ENCODE results near the gene ZSWIM4. TPM values are rescaled to one million over a fixed set of nuclear protein-coding genes. Genes with fewer than 3 reads are reported as not detected.
"Not testable (repeated sequence)": the region's sequence is repeated elsewhere in the genome, so short reads cannot be mapped to it uniquely, and the experiment has no call there.

Gene ZSWIM4
- total RNA-seq, 1 experiment from 2014 or later = 2.9 TPM

DNA sequence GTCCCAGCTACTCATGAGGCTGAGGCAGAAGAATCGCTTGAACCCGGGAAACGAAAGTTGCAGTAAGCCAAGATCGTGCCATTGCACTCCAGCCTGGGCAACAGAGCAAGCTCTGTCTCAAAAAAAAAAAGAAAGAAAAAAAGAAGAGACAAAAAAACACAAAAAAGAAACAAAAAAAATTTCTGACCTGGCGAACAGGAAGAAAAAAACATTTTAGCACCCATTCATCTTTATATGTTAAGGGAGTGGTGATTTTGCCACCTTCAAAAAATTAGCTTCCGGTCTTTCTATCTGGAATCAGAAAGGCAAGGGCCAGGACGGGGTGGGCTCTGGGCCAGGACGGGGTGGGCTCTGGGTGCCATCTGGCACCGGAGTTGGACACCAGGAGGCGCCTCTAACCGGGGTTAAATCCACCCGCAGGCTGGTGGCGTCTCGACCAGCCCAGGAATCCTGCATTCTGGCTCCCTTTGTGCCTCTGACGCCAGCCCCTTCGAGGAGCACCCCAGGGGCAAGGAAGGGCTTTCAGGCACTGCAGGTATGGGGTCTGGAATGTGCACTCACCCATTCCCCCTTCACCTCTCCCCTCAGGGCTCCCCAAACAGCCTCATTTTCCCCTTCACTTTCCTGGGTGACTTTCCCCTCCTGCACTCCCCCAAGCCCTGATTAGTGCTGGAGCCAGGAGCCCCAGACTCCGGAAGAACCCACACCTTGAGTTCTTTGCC, 10.4 kb upstream of the ZSWIM4 start:
- no peak overlapping the region for H3K27ac ChIP-seq
- peak; percentile 50 to 82 for DNase-seq (ENCODE audit: low read depth in 1 of 2, low spot score in 2 of 2)
- no peaks in the 10 kb centered on the region for H3K27me3 ChIP-seq (replicated peaks)
- peaks cover 4% of the 10 kb centered on the region for H3K36me3 ChIP-seq
- H3K9me3 ChIP-seq (replicated peaks) = no peaks in the 10 kb centered on the region
- peaks cover 65% of the 10 kb centered on the region for H3K4me1 ChIP-seq (replicated peaks)
- H3K4me3 ChIP-seq = no peak overlapping the region

DNA sequence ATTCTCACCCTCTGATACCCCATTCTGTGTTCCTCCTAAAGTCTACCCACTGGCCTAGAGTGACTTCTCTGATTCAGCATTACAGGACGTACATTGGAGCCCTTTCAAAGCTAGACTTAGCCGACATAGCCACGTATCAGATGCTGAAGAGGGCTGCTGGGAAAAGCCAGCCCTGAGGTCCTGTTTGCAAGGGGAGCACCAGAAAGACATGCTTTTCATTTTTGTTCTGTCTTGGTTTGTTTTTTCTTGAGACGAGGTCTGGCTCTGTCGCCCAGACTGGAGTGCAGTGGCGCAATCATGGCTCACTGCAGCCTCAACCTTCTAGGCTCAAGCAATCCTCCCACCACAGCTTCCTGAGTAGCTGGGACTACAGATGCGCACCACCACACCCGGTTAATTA, 6.3 kb upstream of the ZSWIM4 start:
- Histone ChIP-seq H3K9me3 (replicated peaks) (no peaks in the 10 kb centered on the region), H3K4me3 (no peak overlapping the region), H3K36me3 (no peaks in the 10 kb centered on the region), H3K27me3 (replicated peaks) (no peaks in the 10 kb centered on the region), H3K27ac (no peak overlapping the region; the same call in 1 of the 2 replicates), H3K4me1 (replicated peaks) (peaks cover 35% of the 10 kb centered on the region)
- DNase-seq (ENCODE audit: low read depth in 1 of 2, low spot score in 2 of 2) = peak in 1 of 2 experiments; percentile 21

DNA sequence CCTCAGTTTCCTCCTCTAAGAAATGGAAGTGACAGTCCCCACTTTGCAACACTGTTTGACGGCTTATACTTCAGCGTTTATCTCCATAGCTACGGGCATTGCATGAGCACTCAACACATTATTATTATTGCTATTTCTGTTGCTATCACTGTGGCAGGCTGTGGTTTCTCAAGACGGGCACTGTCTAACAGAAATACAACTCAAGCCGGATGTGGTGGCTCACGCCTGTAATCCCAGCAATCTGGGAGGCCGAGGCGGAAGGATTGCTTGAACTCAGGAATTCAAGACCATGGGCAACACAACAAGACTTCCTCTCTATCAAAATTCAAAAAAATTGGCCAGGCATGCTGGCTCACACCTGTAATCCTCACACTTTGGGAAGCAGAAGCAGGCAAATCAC, 4.9 kb upstream of the ZSWIM4 start:
- DNase-seq (ENCODE audit: low read depth in 1 of 2, low spot score in 2 of 2) = peak in 1 of 2 experiments; percentile 29
- no peak overlapping the region for H3K4me3 ChIP-seq
- H3K27ac ChIP-seq = no peak overlapping the region; the same call in 1 of the 2 replicates
- H3K27me3 ChIP-seq (replicated peaks) = no peaks in the 10 kb centered on the region
- H3K9me3 ChIP-seq (replicated peaks) = no peaks in the 10 kb centered on the region
- H3K36me3 ChIP-seq = no peaks in the 10 kb centered on the region
- peaks cover 38% of the 10 kb centered on the region for H3K4me1 ChIP-seq (replicated peaks)

DNA sequence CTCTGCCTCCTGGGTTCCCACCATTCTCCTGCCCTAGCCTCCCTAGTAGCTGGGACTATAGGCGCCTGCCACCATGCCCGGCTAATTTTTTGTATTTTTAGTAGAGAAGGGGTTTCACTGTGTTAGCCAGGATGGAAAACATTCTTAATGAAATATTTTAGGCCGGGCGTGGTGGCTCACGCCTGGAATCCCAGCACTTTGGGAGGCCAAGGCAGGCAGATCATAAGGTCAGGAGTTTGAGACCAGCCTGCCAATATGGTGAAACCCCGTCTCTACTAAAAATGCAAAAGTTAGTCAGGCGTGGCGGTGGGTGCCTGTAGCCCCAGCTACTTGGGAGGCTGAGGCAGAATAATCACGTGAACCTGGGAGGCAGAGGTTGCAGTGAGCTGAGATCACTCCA, 1.9 kb upstream of the ZSWIM4 start:
- DNase-seq (ENCODE audit: low read depth in 1 of 2, low spot score in 2 of 2); H3K4me3 ChIP-seq: not testable (repeated sequence)

DNA sequence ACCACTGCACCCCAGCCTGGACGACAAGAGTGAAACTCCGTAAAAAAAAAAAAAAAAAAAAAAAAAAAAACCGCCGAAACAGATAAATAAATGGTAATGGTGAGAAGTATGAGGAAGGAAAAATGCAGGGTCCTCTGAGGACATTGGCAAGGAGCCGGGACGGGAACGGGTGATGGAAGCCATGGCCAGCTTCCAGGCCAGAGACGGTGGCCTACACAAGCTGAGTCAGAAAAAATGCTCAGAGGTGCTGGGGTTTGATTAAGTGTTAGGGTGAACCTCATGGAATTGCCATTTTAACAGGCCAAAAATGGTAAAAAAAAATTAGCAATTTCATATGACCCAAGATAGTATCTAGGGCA, 866 bp upstream of the ZSWIM4 start:
- no peaks in the 10 kb centered on the region for H3K27me3 ChIP-seq (replicated peaks)
- peak overlapping the region; percentile 86 for H3K4me3 ChIP-seq
- DNase-seq (ENCODE audit: low read depth in 1 of 2, low spot score in 2 of 2) = peak; percentile 77 to 84
- H3K4me1 ChIP-seq (replicated peaks) = peaks cover 40% of the 10 kb centered on the region
- H3K27ac ChIP-seq = peak overlapping the region; percentile 87
- no peaks in the 10 kb centered on the region for H3K9me3 ChIP-seq (replicated peaks)
- H3K36me3 ChIP-seq = no peaks in the 10 kb centered on the region

More for the DNA sequence above, 1.9 kb upstream of the ZSWIM4 start:
- H3K27me3 ChIP-seq (replicated peaks); H3K9me3 ChIP-seq (replicated peaks); H3K27ac ChIP-seq; H3K36me3 ChIP-seq: not testable (repeated sequence)
- H3K4me1 ChIP-seq (replicated peaks) = peaks cover 51% of the 10 kb centered on the region

DNA sequence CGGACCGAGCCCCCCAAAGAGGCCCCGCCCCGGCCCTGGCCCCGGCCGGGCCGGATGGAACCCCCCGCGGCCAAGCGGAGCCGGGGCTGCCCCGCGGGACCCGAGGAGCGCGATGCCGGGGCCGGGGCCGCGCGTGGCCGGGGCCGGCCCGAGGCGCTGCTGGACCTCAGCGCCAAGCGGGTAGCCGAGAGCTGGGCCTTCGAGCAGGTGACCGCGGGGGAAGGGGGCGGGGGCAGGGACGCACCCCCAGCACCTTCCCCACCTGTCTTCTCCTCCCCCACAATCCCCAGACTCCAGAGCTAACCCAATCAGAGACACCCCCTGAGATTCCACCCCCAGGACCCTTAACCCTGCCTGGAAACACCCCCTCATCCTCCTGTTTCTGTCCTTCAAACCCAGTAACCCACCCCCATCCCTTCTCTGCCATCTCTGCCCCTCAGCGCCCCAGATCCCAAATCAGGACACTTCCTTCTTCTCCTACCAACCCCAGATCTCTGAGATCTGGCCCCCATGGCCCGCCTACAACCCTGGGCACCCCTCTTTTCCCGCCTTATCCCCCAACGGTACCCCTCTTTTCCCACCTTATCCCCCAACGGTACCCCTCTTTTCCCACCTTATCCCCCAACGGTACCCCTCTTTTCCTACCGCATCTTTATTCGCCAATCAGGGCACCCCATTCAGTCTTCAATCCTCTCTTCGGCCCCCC, 505 bp downstream of the ZSWIM4 start:
- no peaks in the 10 kb centered on the region for H3K27me3 ChIP-seq (replicated peaks)
- H3K27ac ChIP-seq = peak overlapping the region; percentile 78
- H3K9me3 ChIP-seq (replicated peaks) = no peaks in the 10 kb centered on the region
- 0 out of 2 replicates have a peak, but pooled peaks cover 3% of the 10 kb centered on the region for H3K36me3 ChIP-seq
- H3K4me3 ChIP-seq = peak overlapping the region; percentile 86
- no peak for DNase-seq (ENCODE audit: low read depth in 1 of 2, low spot score in 2 of 2)
- H3K4me1 ChIP-seq (replicated peaks) = peaks cover 40% of the 10 kb centered on the region

DNA sequence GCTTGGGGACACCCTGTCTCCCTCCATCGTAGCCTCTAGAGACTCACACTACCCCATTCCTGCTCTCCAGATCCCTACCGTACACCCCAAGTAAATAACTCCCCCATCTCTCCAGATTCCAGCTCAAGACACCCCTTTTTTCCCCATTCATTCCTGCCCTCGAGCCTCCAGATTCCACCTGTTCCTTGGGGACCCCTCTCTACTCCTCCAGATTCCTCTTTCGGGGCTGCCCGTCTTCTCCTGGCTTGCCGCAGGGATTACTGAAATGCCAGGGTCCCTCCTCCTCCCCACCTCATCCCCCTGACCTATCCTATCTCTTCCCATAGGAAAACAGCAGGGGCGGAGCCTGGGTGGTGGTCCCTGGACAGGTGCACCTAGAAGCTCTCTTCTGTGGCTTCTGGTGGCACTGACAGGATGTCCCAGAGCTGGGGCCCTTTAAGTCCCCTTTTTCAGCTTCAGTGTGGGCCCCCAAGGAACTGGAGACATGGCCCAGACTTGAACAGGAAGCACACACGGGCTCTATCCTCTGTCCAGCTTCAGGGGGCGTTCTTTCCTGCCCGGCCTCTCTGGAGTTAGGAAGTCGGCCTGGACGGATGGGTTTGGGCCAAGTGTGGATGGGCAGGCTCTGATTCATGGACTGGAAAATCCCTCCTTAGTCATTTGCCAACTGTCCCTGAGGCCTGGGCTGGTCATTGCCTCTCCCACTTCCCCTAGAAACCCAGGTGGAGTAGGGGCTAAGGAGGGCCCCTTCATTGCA, 1.2 kb downstream of the ZSWIM4 start:
- H3K36me3 ChIP-seq = 0 out of 2 replicates have a peak, but pooled peaks cover 3% of the 10 kb centered on the region
- H3K27me3 ChIP-seq (replicated peaks) = no peaks in the 10 kb centered on the region
- no peaks in the 10 kb centered on the region for H3K9me3 ChIP-seq (replicated peaks)
- H3K4me3 ChIP-seq = peak overlapping the region; percentile 86
- H3K27ac ChIP-seq = peak overlapping the region; percentile 88
- H3K4me1 ChIP-seq (replicated peaks) = peaks cover 40% of the 10 kb centered on the region
- peak; percentile 84 to 93 for DNase-seq (ENCODE audit: low read depth in 1 of 2, low spot score in 2 of 2)

DNA sequence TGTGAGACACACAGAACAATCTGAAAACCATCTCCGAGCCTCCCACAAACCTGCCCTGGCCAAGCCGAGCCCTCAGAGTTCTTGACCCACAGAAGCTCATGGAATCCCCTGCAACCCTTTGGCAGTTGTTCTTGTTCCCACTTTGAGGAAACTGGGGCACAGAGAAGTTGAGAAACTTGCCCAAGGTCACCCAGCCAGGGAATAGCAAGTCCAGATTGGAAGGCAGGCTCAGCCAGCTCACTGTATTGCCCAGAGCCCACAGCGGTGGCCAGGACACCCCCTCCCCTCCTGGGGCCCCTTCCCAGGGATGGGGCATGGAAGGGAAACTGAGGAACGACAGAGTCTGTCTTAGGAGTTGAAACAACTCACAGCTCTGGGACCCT, 1.8 kb downstream of the ZSWIM4 start:
- Histone ChIP-seq H3K9me3 (replicated peaks) (no peaks in the 10 kb centered on the region), H3K4me1 (replicated peaks) (peaks cover 40% of the 10 kb centered on the region), H3K27me3 (replicated peaks) (no peaks in the 10 kb centered on the region), H3K27ac (peak overlapping the region; percentile 88), H3K4me3 (no peak overlapping the region), H3K36me3 (0 out of 2 replicates have a peak, but pooled peaks cover 3% of the 10 kb centered on the region)
- DNase-seq (ENCODE audit: low read depth in 1 of 2, low spot score in 2 of 2) = no peak

DNA sequence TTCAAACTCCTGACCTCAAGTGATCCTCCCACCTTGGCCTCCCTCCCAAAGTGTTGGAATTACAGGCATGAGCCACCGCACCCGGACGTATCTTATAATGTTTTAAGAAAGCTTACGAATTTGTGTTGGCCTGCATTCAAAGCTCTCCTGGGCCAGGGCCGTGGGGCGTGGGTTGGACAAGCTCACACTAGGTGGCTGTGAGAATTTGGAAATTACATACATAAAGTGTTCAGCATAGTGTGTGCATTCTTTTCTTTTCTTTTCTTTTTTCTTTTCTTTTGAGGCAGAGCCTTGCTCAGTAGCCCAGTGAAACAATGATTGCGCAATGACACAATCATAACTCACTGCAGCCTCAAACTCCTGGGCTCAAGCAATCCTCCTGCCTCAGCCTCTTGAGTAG, 2.6 kb downstream of the ZSWIM4 start:
- no peaks in the 10 kb centered on the region for H3K27me3 ChIP-seq (replicated peaks)
- H3K27ac ChIP-seq = peak overlapping the region; percentile 88
- peaks cover 40% of the 10 kb centered on the region for H3K4me1 ChIP-seq (replicated peaks)
- peak; percentile 42 to 57 for DNase-seq (ENCODE audit: low read depth in 1 of 2, low spot score in 2 of 2)
- H3K36me3 ChIP-seq = 0 out of 2 replicates have a peak, but pooled peaks cover 3% of the 10 kb centered on the region
- no peaks in the 10 kb centered on the region for H3K9me3 ChIP-seq (replicated peaks)
- H3K4me3 ChIP-seq = no peak overlapping the region

DNA sequence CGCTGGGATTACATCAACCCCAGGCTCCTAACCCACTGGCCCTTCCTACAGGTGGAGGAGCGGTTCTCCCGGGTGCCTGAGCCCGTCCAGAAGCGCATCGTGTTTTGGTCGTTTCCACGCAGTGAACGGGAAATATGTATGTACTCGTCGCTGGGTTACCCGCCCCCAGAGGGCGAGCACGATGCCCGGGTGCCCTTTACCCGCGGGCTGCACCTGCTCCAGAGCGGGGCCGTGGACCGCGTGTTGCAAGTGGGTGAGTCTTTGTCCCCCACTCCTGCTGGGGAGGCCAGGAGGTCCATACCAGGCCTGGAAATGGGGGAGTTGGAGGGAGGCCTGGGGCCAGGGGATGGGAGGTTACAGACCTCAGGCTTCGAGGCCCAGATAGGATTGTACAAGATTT, 4.4 kb downstream of the ZSWIM4 start:
- H3K27ac ChIP-seq = no peak overlapping the region
- peaks cover 3% of the 10 kb centered on the region; the same call in 1 of the 2 replicates for H3K36me3 ChIP-seq
- no peak overlapping the region for H3K4me3 ChIP-seq
- no peaks in the 10 kb centered on the region for H3K27me3 ChIP-seq (replicated peaks)
- H3K9me3 ChIP-seq (replicated peaks) = no peaks in the 10 kb centered on the region
- DNase-seq (ENCODE audit: low read depth in 1 of 2, low spot score in 2 of 2) = no peak
- H3K4me1 ChIP-seq (replicated peaks) = peaks cover 30% of the 10 kb centered on the region

DNA sequence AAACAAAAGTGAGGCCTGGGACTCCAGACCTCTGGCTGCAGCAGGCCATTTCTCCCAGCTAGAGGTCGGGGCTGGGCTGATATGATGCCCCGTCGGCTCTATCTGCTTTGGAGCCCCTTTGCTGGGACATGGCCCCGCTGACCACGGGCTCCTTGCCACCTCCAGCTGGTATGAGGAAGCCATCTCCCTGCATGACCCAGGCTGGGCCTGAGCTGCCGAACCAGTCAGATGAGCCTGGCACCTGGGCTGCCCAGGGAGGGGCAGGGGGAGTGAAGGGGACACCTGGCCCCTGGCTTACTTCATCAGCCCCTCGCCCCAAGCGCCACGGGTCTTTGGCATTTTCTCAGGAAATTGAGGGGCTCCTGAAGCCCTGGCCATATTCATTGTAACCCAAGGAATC, 7.8 kb downstream of the ZSWIM4 start:
- Histone ChIP-seq H3K4me1 (replicated peaks) (peaks cover 3% of the 10 kb centered on the region), H3K4me3 (no peak overlapping the region), H3K27me3 (replicated peaks) (no peaks in the 10 kb centered on the region), H3K27ac (no peak overlapping the region), H3K36me3 (peaks cover 11% of the 10 kb centered on the region), H3K9me3 (replicated peaks) (no peaks in the 10 kb centered on the region)
- DNase-seq (ENCODE audit: low read depth in 1 of 2, low spot score in 2 of 2) = no peak

DNA sequence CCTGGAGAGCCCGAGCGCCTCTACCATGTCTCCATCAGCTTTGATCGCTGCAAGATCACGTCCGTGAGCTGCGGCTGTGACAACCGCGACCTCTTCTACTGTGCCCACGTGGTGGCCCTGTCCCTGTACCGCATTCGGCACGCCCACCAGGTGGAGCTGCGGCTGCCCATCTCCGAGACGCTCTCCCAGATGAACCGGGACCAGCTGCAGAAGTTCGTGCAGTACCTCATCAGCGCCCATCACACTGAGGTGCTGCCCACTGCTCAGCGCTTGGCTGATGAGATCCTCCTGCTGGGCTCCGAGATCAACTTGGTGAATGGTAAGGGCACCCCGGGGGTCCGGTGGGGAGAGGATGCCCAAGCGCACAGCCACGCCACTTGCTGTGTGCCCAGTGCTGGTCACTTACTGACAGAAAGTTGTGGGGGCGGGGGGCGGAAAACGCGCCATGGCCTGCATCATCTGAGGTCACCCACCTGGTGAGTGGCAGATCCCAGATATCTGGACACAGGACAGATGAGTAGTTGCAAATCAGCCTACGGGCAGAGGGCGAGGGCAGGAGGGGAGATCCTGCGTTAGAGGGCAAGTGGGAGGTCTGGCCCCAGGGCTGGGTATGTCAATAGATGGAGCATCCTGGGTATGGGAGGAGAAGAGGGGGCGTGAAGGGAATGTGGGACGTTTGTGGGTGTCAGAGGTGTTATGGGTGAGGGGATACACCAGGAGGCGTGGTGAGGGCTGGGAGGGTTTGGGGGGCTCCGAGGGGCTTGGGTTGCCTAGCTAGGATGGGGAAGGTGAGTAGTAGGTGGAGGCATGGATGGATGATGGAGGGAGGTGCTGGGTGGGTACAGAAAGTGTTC, 9.8 kb downstream of the ZSWIM4 start:
- H3K9me3 ChIP-seq (replicated peaks) = no peaks in the 10 kb centered on the region
- no peaks in the 10 kb centered on the region for H3K27me3 ChIP-seq (replicated peaks)
- H3K27ac ChIP-seq = no peak overlapping the region
- H3K4me3 ChIP-seq = no peak overlapping the region
- no peak for DNase-seq (ENCODE audit: low read depth in 1 of 2, low spot score in 2 of 2)
- no peaks in the 10 kb centered on the region for H3K4me1 ChIP-seq (replicated peaks)
- H3K36me3 ChIP-seq = peaks cover 14% of the 10 kb centered on the region

DNA sequence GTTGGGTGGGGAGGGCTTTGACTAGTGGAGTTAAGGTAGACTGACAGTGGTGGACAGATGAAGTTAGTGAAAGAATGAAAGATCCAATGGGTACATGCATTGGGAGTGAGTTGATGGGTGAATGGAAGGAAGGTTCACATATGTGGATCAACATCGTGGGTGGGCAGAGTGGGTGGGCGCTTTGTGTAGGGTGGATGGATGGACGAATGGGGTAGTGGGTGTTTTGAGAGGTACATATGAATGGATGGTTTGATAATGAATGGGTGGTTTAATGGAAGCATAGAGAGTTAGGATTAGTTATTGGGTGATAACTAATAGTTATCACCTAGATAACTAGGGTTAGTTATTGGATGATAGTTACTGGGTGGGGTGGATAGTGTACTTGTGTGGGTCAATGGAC, 11.5 kb downstream of the ZSWIM4 start:
- Histone ChIP-seq H3K9me3 (replicated peaks) (no peaks in the 10 kb centered on the region), H3K27ac (no peak overlapping the region), H3K27me3 (replicated peaks) (no peaks in the 10 kb centered on the region), H3K4me3 (no peak overlapping the region), H3K4me1 (replicated peaks) (no peaks in the 10 kb centered on the region), H3K36me3 (peaks cover 14% of the 10 kb centered on the region)
- no peak for DNase-seq (ENCODE audit: low read depth in 1 of 2, low spot score in 2 of 2)

Measured in SJSA1 (cell line).